NCI-H510A treated with DMSO at 0.1 percent for 48 hours (cell line): Measurements from ENCODE around the gene EFEMP1.
A peak's percentile ranks its signal among the peaks of the same experiment; 100 is the strongest.

Experiments used
- DNase-seq: peaks from one replicate; lab custom pipeline; 2025; lab: John Stamatoyannopoulos, UW

Gene EFEMP1, protein sequence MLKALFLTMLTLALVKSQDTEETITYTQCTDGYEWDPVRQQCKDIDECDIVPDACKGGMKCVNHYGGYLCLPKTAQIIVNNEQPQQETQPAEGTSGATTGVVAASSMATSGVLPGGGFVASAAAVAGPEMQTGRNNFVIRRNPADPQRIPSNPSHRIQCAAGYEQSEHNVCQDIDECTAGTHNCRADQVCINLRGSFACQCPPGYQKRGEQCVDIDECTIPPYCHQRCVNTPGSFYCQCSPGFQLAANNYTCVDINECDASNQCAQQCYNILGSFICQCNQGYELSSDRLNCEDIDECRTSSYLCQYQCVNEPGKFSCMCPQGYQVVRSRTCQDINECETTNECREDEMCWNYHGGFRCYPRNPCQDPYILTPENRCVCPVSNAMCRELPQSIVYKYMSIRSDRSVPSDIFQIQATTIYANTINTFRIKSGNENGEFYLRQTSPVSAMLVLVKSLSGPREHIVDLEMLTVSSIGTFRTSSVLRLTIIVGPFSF

DNA sequence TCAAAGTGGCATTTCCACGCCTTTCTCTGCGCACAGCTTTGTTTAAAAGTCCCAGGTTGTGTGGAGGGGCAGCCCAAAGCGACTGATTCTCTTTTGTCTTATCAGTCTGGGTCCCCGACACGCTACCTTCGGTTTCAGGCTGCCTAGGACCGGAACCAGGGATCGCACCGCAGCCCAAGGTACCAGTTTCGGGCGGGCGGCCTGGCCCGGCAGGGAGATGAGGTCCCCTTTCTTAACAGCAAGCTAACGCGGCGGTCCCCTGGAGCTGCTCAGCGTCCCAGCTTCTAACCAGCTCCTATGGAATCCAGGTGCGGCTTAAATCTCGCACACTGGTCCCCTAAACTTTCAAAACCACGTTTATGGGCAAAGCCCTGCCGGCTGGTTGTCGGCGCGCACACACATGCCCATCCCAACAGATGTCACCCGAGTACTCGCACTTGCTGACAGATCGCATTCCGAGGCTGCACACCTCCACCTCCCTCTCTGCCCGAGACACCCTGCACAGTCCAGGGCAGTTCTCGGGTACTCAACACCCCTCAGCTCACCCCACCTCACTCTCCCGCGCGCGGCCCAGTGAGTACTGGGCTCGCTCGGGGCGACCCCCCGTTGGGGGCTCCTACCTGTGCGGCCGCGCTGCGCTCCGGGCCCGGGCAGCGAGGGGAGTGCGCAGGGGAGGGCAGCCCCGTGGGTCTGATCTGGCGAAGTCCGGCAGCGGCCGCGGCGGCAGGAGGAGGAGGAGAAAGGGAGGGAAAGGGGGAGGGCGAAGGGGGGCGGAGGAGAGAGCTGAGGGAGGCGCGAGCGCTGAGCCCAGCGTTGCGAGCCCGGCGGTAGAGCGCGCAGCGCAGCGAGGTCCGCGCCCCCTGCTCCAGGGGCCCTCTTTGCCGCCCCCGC is at the start of gene EFEMP1:
EFEMP1 (minus strand) TSS at position 692 of the 891 bp plus-strand sequence. CDS start 1,342 bp downstream, outside the sequence.
- DNase-seq, result peak; percentile 37

DNA sequence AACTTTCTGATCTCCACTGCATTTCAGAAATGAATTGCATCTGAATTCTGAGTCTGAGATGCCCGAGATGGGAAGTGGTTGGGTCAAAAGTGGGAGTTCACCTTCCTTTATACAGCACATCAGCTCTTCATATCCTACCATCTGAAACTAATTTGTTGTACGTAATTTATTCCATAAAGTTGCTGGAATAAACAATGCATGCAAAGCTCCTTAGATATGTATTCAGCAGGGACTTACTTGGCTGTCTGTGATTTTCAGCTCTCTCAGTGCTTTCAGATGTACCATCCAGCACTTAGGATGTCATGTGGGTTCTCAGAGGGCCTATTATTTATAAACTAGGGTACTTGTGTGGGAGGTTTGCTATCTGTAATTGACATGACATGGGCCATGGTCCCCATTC is 46.9 kb upstream of the EFEMP1 start:
- DNase-seq, result no peak

DNA sequence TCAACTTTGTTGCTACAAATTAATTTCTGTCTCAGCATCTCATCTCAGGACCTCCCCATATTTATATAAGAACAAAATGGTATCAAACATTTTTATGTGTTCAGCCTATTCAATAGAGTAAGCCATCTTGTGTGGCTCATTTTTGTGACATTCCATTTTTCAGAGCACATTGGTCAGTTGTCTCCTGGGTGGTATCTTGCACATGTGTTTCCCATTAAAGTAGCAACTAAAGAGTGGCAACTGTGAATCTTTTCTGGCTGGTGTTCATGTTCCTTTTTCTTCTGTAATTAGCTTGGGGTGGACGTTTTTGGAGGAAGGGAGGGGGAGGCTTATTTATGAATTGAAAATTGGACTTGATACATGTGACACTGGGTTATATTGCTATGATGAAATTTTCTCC is 45.4 kb upstream of the EFEMP1 start:
- no peak for DNase-seq

DNA sequence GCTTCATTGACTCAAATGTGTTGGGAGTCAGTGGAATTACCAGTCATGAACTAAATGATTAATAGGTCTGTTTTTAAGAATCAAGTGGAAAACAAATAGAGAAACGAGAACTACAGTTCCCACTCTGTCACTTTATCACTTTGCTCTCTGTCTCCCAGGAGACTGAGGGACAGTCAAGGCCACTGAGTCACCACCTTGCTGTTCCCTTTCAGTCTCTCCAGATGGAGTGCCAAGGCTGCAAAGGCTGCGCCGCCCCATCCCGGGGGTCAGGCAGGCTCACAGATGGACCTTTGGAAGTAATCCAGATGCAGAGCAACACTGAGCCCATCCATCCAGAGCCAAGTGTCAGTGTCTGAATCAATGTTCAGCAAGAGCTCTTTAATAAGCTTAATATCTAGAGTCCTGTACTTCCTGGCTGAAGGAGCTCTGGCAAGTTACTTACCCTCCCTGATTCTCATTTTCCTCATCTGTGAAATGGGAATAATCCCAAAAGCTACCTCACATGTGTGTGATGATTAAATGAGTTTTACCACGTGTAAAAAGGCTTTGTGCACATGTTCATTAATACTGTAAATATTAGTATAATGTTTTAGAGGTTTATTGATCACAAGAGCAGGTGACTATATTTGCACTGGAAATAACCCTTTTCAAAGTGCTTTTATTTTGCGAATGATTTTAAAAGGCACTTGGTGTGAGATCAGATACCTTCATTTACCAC is 43.0 kb upstream of the EFEMP1 start:
- DNase-seq, result no peak

DNA sequence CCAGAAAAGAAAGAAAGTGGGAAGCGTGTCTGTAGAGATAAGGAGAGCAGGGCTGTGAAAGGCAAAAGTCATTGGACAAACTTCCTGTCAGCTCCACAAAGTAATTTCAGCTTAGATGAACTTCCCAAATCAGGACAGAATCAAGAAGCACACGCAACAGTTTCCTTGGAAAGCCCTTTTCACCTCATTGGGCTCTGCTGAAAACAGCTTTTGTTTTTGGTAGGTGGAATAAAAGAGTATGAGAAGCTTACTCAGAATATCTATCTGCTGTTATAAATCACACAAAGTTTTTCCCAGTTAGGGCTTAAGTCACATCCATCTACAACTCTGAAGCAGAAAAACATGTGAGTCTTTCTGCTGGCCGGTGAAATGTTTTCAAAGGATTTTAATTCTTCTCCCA is 42.4 kb upstream of the EFEMP1 start:
- DNase-seq, result no peak

DNA sequence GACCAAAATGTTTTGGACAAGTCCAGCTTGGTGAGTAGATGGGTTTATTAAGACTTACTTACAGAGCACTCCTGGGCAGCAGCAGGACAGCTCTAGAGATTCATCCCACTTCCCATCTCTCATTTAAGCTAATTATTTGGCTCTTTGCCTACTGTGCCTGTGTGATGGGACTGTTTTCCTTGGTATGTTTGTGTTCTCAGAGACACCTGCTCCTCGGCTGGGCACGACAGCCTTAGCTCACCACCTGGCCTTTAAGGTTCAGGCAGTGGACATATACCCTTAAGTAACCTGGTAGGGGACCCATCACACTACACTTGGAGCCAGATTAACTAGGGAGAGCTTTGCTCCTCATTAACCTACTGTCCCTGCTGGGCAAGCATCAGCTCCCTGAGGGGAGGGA is 41.7 kb upstream of the EFEMP1 start:
- no peak for DNase-seq

DNA sequence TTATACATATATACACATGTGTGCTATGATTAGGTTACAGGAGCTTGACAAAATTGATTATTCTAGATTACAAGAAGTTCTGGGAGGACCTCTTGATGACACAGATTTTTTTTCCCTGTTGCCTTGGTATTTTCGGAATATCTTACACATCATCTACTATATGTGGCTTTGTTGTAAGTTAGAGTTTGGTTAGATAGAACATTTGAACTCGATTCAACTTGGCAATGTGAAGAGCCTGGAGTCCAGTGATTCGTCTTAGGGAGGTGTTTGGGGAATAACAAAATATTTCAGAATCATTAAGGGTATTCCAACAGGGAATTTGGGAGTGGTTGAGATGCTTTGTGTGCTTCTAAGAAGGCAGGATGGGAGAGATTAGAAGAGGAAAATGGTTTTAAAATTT is 39.3 kb upstream of the EFEMP1 start:
- DNase-seq, result no peak

DNA sequence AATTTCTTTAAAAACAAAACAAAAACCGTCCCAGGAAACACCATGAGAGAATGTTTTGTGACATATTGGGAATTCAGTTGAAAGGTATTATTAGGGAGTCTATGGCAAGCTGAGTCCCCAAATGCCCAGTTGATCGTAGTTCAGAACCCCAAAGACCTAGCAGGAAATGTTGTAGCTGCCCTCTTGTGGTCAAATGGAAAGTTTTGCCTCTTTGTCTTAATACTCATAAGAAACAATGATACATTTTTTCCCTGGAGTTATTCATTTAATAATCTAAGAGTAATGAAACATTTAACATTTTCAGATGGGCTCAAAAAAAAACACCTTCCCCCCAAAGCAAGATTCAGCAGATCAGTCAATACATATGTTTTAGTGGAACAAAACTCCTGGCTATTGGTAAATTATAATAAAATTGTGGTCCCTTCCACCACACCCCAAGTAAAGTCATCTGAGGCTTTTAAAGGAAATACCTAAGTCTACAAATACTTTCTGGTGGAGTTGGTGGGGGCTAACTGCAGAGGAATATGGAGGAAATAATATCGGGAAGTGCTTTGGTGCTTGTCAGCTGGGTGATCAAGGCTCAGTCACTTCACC is 37.8 kb upstream of the EFEMP1 start:
- peak; percentile 30 for DNase-seq

DNA sequence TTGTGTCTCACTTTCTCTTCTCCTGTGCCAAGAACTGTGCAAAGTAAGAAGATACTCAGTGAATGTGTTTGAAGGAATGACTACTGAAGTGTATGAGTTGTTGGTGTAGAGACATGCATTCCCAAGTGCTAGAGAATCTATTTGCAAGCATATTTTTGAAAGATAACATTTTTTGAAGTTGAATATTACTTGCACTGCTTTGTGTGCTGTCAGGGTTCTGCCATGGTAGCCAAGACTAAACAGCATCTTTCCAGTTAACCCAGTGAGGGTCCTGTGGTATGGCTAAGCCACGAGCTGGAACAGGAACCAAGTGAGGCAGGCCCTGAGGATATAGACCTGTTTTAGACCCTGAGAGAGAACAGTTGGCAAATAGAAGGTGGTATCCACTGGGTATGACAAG is 35.2 kb upstream of the EFEMP1 start:
- DNase-seq, result no peak

DNA sequence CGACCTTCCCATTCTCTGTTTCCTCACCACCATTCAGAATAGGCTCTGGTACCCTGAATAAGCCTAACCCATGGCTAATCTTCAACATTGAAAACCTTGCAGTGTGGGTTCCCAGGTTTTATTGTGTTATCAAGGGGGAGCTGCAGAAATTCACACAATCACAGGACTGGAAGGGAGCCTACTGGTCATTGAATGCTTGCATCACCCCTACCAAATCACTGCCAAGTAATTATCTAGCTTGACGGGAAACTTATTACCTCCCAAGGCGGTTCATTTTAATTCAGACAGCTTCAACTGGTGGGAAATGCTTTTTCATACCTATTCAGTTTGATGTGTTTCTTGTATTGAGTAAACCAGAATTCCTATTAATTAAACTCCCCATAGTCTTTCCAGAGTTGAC is 33.6 kb upstream of the EFEMP1 start:
- no peak for DNase-seq

DNA sequence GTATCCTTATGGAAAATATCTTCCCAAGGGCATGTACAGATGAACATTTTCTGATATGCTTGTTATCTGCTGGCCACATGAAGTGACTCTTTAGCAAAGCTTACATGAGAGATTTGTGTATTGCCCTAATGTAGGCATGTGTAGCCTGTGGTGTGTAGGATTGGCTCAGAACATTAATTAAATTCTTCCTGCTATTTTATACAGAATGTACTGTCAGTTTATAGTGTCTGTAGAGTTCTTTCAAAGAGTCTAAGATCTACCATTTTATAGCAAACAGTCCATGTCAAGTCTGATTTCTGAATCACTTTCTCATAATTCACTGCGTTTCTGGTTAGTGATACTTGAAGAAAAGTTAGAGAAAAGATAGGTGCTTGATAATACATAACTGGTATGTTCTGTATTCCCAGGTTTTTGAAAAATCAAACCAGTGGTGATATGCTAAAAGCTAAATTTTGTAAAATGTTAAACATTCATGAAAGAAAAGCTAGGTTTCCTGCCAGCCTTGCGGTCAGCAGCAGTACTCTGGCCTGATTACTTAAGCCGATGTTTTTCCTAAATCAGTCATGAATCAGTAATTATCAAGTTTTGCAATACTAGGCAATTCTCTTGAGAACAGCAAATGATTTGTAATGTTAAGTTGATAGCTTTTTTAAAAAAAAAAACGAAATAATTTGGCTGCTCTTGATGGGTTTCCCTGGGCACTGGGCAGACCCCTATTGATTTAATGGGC is 30.9 kb upstream of the EFEMP1 start:
- DNase-seq, result no peak

DNA sequence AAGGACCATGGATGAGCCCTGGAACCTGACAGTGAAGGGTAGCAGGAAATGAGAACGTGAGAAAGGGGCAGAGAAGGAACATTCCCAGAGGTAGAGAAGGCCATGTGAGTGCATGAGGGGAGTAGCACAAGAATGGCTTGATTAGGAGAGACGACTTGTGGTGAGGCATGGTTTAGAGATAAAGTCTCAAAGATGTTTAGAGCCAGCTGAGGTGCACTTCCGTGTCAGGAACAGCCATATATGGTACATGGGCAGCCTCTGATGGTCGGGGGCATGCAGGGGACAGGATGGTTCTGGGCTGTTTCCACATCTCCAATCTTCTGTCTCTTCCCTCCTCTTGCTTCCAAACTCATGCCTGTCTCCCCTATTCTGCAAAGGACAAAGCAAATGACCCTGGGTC is 28.8 kb upstream of the EFEMP1 start:
- no peak for DNase-seq

DNA sequence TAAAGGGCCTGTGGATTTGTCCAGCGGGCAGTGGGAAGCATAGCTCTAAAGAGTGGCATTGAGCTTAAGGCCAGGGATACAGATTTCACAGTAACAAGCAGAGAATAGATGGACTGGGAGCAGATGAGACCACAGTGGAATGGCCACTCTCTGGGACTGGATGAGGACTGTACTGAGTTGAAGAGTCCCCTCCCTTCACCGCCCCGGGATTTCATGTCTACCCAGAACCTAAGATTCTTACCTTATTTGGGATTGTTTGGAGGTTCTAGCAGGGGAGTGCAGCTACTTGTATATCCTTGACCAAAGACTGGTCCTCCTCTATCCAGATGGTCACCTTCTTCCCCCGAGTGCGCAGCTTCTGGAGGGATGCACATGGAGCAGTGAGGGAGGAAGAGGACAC is 28.0 kb upstream of the EFEMP1 start:
- DNase-seq, result no peak

DNA sequence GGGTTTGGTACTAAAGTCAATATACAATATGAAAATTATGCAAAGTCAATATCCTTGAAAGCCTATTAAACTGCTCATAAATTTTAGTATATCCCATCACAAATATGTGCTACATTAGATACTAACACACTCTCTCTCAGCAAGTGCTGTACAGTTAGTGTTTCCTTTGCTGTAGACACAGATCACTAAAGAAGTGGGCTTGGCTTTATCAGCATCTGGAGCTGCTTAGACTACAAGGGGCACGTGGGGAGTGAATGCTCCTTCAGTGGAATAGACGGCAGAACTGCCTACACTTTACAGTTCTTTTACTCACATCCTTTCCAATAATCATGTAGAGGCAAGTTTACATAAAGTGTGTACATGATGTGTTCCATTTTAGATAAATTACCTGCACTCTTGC is 26.0 kb upstream of the EFEMP1 start:
- no peak for DNase-seq

DNA sequence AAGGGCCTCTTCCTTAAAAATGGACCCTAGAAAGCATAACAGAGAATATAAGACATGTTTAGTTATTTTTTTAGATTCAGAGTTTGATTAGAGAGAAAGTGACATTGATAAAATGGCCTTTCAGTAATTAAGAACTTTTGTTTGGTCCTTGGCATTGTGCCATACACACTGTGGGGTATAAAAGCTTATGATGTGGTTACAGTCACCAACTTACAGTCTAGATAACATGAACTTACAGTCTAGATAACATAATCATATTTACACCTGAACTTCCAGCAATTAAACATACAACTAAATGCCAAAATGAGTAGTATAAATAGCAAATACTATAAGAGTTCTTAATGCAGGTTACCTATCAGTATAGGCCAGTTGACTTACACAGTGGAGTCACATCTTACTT is 25.6 kb upstream of the EFEMP1 start:
- no peak for DNase-seq

DNA sequence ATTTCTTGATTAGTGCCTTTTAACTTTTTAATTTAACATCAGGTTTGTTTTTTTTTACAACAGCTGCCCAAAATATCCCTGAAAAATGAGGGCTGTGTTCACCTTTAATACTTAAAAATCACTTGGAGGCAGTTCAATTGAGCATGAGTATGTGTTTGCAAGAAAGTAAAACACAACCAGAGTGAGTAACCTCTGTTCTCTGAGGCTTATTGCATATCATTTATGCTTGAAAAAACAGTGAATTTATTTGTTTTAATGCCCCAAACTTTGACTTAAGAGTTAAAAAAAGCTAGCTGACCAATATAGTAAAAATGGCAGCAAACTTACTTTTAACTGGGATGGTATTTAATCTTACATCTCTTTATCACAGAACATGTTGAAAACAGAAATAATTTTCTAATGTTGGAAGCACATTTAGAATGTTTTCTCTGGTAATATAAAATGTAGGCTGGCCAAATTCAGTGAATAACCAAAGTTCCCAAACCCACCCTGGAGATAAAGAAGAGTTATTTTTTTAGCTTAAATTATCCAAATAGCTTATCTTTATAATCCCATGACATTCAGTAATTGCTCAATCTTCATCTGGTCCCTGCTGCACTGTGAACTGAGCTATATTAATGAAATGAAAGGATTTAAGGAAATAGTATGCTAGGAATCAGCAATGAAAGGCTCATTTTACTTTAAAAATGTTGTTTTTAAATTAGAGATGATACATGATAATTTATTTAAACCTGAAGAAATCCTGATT is 24.8 kb upstream of the EFEMP1 start:
- DNase-seq, result no peak

DNA sequence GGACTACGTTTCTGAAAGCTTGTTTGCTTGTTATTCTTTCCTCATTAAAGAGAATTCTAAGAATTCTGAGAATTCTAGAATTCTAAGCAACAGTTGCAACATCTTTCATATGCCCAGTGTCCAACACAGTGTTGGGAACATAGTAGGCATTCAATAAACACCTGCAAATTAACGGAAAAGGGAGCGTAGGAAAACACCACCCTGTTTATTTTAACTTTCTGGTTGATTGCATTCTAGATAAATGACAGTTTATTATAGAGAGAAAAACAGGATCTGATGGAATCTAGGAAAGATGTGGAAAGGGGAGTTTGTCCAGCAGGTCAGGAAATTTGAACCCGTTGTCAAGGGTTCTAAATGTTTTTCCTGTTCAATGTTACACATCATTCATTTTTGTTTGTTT is 24.2 kb upstream of the EFEMP1 start:
- no peak for DNase-seq

DNA sequence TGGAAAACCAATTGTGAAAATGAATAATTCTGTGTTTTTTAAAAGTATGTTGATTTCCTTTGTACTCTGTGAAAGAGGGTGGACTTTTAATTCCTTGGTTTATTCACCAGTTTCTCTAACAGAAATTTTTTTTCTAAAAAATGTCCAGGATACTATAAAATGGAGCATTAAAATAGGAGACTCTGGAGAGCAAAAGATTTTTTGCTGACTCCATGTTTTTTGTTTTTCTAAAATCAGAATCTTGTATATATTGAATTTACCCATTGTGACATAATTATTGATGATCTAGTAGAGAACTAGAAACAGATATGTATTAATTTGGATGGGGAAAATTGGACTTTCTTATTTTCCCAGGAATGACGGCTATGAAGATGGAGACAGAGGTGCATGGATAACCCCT is 23.2 kb upstream of the EFEMP1 start:
- no peak for DNase-seq

DNA sequence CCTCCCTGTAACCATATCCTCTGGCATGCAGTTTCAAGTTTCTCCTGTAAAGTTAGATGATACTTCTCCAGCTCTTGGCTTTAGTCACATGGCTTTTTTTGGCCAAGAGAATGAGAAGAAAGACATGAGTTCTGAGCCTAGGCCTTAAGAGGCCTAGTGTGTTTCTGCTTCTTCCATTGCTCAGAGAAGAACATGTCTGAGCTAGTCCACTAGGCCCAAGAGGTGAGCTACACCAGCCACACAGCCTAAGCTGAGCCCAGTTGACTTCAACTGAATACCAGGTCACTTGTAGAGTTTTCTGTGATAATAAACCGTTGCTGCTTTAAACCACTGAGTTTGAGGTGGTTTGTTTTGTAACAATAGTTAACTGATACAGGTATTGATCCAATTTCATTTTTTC is 19.9 kb upstream of the EFEMP1 start:
- DNase-seq, result no peak

DNA sequence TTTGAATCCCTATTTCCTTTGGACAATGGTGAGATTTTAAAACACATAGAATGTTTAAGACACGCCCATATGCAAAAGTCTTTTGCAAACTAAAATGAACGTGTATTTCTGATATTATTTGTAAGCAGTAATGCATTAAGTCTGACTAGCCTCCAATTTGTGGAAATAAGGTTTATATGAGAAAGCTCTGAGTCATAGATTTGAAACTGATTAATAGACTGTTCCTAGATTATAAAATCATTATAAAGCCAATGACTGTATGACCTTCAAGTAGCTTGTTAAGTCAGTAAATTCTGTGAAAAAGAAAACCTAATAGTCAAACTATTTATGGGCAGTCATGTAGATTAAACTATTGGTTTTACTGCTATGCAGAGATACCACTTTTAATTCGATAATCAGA is 12.8 kb upstream of the EFEMP1 start:
- DNase-seq, result no peak

DNA sequence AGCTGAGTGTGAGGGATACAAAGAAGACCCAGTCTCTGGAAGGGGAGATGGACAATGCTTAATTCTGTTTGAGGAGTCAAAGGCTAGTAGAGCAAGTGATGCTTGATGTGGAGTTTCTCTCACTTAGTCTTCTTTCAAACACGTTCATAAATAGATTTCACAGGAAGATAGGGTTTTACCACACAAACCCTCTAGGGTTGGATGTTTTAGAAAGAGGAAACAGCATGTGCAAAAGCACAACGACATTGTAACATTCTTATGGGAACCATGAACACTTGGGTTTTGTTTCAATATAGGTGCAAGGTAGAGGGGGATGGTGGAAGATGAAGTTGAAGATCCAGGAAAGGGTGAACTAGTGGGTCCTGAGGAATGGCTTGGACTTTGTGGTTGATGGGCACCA is 10.8 kb upstream of the EFEMP1 start:
- no peak for DNase-seq
